ENCODE measurements around the gene KIF5C. TPM values are rescaled to one million over a fixed set of nuclear protein-coding genes. Genes with fewer than 3 reads are reported as not detected.

KIF5C gene
- total and polyA plus RNA-seq, 4 donors, result 0.06 to 0.25 (median 0.14) TPM

DNA sequence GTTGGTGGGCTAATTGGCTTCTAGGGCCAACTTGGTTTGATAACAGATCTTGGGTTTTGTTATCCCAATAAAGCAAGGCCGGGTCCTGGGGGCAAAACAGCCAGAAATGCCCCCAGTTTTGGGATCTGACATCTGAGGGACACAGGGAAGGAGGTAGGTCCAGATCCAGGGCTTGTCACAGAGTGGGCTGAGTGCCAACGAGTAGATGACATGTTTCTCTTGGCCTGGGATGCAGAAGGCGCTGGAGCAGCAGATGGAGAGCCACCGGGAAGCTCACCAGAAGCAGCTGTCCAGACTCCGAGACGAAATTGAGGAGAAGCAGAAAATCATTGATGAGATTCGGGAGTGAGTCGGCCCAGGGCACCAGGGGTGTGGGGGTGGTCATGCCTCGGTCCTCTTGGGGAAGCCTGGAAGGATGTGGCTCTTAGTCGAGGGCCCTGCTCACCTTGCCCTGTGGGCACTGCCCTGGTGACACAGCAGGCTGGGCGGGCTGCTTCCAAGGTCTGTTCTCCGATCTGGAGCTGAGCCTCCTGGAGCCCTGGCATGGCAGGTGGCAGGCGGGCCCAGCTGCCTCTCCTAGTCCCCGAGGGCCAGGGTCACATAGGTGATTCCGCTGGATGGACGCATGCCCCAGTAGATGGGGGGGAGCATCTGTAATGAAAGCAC, 123.3 kb downstream of the KIF5C start:
- Histone ChIP-seq H3K27me3 (ENCODE audit: control insufficient read depth in 4 of 4, insufficient read depth in 4 of 4, low read length in 3 of 4) (peaks cover 0 to 3% (median 0%) of the 10 kb centered on the region in 4 donors), H3K9ac (ENCODE audit: low read depth in 1 of 2, low read length in 2 of 2) (no peak overlapping the region), H3K27ac (ENCODE audit: low read depth in 1 of 2, low read length in 2 of 2) (no peak overlapping the region), H3K4me1 (ENCODE audit: control insufficient read depth in 4 of 4, insufficient read depth in 4 of 4, low read length in 3 of 4) (no peaks in the 10 kb centered on the region), H3K36me3 (ENCODE audit: control insufficient read depth in 4 of 4, insufficient read depth in 3 of 4, low read depth in 1 of 4, low read length in 3 of 4) (peaks cover 0 to 1% (median 0%) of the 10 kb centered on the region in 4 donors), H3K9me3 (ENCODE audit: control insufficient read depth in 4 of 4, low read length in 3 of 4) (no peaks in the 10 kb centered on the region), H3K4me3 (ENCODE audit: low read depth in 1 of 3, low read length in 3 of 3) (no peak overlapping the region)
- WGBS, result 77% methylated on average over 16 of the region's 16 CpGs
- no peak for TF ChIP-seq FOXA1 (IDR thresholded peaks at IDR 0.05)
- TF ChIP-seq, protein P1, sequence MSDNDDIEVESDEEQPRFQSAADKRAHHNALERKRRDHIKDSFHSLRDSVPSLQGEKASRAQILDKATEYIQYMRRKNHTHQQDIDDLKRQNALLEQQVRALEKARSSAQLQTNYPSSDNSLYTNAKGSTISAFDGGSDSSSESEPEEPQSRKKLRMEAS (IDR thresholded peaks at IDR 0.05), result no peak
- TF ChIP-seq TAF1 (conservative IDR thresholded peaks at IDR 0.05), result no peak
- TF ChIP-seq, protein P2, sequence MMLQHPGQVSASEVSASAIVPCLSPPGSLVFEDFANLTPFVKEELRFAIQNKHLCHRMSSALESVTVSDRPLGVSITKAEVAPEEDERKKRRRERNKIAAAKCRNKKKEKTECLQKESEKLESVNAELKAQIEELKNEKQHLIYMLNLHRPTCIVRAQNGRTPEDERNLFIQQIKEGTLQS (IDR thresholded peaks at IDR 0.05), result no peak
- TF ChIP-seq, protein P3, sequence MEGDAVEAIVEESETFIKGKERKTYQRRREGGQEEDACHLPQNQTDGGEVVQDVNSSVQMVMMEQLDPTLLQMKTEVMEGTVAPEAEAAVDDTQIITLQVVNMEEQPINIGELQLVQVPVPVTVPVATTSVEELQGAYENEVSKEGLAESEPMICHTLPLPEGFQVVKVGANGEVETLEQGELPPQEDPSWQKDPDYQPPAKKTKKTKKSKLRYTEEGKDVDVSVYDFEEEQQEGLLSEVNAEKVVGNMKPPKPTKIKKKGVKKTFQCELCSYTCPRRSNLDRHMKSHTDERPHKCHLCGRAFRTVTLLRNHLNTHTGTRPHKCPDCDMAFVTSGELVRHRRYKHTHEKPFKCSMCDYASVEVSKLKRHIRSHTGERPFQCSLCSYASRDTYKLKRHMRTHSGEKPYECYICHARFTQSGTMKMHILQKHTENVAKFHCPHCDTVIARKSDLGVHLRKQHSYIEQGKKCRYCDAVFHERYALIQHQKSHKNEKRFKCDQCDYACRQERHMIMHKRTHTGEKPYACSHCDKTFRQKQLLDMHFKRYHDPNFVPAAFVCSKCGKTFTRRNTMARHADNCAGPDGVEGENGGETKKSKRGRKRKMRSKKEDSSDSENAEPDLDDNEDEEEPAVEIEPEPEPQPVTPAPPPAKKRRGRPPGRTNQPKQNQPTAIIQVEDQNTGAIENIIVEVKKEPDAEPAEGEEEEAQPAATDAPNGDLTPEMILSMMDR (IDR thresholded peaks at IDR 0.05; ENCODE audit: low read depth, low read length, missing input control), result no peak
- no peak for TF ChIP-seq FOXA2 (IDR thresholded peaks at IDR 0.05)
- no peak for TF ChIP-seq YY1 (IDR thresholded peaks at IDR 0.05)
- no peak for TF ChIP-seq RAD21 (IDR thresholded peaks at IDR 0.05)
- TF ChIP-seq, protein P4, sequence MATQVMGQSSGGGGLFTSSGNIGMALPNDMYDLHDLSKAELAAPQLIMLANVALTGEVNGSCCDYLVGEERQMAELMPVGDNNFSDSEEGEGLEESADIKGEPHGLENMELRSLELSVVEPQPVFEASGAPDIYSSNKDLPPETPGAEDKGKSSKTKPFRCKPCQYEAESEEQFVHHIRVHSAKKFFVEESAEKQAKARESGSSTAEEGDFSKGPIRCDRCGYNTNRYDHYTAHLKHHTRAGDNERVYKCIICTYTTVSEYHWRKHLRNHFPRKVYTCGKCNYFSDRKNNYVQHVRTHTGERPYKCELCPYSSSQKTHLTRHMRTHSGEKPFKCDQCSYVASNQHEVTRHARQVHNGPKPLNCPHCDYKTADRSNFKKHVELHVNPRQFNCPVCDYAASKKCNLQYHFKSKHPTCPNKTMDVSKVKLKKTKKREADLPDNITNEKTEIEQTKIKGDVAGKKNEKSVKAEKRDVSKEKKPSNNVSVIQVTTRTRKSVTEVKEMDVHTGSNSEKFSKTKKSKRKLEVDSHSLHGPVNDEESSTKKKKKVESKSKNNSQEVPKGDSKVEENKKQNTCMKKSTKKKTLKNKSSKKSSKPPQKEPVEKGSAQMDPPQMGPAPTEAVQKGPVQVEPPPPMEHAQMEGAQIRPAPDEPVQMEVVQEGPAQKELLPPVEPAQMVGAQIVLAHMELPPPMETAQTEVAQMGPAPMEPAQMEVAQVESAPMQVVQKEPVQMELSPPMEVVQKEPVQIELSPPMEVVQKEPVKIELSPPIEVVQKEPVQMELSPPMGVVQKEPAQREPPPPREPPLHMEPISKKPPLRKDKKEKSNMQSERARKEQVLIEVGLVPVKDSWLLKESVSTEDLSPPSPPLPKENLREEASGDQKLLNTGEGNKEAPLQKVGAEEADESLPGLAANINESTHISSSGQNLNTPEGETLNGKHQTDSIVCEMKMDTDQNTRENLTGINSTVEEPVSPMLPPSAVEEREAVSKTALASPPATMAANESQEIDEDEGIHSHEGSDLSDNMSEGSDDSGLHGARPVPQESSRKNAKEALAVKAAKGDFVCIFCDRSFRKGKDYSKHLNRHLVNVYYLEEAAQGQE (IDR thresholded peaks at IDR 0.05), result no peak
- TF ChIP-seq JUND (IDR thresholded peaks at IDR 0.05), result no peak
- TF ChIP-seq, protein P5, sequence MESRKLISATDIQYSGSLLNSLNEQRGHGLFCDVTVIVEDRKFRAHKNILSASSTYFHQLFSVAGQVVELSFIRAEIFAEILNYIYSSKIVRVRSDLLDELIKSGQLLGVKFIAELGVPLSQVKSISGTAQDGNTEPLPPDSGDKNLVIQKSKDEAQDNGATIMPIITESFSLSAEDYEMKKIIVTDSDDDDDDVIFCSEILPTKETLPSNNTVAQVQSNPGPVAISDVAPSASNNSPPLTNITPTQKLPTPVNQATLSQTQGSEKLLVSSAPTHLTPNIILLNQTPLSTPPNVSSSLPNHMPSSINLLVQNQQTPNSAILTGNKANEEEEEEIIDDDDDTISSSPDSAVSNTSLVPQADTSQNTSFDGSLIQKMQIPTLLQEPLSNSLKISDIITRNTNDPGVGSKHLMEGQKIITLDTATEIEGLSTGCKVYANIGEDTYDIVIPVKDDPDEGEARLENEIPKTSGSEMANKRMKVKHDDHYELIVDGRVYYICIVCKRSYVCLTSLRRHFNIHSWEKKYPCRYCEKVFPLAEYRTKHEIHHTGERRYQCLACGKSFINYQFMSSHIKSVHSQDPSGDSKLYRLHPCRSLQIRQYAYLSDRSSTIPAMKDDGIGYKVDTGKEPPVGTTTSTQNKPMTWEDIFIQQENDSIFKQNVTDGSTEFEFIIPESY (IDR thresholded peaks at IDR 0.05), result no peak
- no peak for TF ChIP-seq HNF4G (IDR thresholded peaks at IDR 0.05)
- no peak for TF ChIP-seq EGR1 (IDR thresholded peaks at IDR 0.05; ENCODE audit: low read depth in 2 of 2)
- no peak for TF ChIP-seq HNF4A (conservative IDR thresholded peaks at IDR 0.05)
- TF ChIP-seq GABPA (IDR thresholded peaks at IDR 0.05 in 1 of 2, conservative IDR thresholded peaks at IDR 0.05 in 1 of 2), result no peak
- TF ChIP-seq NR2F2 (IDR thresholded peaks at IDR 0.05), result no peak
- TF ChIP-seq SP1 (IDR thresholded peaks at IDR 0.05), result no peak
- no peak for DNase-seq (ENCODE audit: low spot score)
